ENCODE measurements around the gene ASCC1. TPM values are rescaled to one million over a fixed set of nuclear protein-coding genes. Genes with fewer than 3 reads are reported as not detected.
"Not testable (repeated sequence)": the region's sequence is repeated elsewhere in the genome, so short reads cannot be mapped to it uniquely, and the experiment has no call there.

Gene ASCC1
- total RNA-seq, 1 donor, result 14.2 TPM

DNA sequence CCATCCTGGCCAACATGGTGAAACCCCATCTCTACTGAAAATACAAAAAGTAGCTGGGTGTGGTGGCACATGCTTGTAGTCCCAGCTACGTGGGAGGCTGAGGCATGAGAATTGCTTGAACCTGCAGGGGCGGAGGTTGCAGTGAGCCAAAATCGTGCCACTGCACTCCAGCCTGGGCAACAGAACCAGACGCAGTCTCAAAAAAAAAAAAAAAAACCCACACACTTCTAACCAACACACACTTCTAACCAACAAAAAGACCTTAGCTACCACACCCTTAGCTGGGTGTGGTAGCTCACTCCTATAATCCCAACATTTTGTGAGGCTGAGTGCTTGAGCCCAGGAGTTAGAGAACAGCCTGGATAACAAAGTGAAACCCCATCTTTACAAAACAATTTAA lies 93.9 kb downstream of the ASCC1 start:
- Histone ChIP-seq H3K9me3 (ENCODE audit: low read depth, low read length) (no peaks in the 10 kb centered on the region), H3K27me3 (ENCODE audit: insufficient read depth, low read length) (no peaks in the 10 kb centered on the region), H3K4me1 (ENCODE audit: insufficient read depth, low read length) (peaks cover 6% of the 10 kb centered on the region), H3K4me3 (ENCODE audit: low read length) (no peak overlapping the region)

DNA sequence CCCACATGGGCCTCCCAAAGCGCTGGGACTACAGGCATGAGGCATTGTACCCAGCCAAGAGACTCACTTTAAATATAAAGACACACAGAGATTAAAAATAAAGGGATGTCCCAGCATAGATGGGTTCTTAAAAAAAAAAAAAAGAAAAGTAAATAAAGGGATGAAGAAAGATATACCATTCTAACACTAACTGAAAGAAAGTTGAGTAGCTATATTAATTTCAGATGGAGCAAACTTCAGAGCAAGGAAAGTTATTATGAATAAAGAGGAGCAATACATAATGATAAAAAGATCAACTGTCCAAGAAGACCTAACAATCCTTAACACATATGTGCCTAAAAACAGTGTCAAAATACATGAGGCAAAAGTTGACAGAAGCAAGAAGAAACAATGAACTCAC lies 94.7 kb downstream of the ASCC1 start:
- H3K9me3 ChIP-seq (ENCODE audit: low read depth, low read length), result no peaks in the 10 kb centered on the region
- no peak overlapping the region for H3K4me3 ChIP-seq (ENCODE audit: low read length)
- H3K4me1 ChIP-seq (ENCODE audit: insufficient read depth, low read length), result peaks cover 6% of the 10 kb centered on the region
- no peaks in the 10 kb centered on the region for H3K27me3 ChIP-seq (ENCODE audit: insufficient read depth, low read length)

DNA sequence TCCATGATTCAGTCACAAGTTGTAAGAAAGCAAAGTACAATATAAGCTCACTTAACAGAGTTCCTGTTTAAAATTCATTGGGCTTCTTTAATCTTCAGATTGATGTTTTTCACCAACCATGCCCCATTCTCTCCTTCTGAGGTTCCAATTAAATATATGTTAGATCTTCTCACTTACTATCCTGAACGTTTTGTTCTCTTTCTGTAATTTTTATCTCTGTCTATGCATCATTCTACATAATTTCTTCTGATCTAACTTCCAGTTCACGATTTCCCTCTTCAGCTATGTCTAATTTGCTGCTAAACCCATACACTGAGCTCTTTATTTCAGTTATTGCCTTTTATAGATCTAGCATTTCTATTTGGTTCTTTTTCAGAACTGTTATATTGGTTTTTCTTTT lies 99.7 kb downstream of the ASCC1 start:
- H3K9me3 ChIP-seq (ENCODE audit: low read depth, low read length), result no peaks in the 10 kb centered on the region
- no peaks in the 10 kb centered on the region for H3K27me3 ChIP-seq (ENCODE audit: insufficient read depth, low read length)
- H3K4me3 ChIP-seq (ENCODE audit: low read length), result no peak overlapping the region
- H3K4me1 ChIP-seq (ENCODE audit: insufficient read depth, low read length), result no peaks in the 10 kb centered on the region

DNA sequence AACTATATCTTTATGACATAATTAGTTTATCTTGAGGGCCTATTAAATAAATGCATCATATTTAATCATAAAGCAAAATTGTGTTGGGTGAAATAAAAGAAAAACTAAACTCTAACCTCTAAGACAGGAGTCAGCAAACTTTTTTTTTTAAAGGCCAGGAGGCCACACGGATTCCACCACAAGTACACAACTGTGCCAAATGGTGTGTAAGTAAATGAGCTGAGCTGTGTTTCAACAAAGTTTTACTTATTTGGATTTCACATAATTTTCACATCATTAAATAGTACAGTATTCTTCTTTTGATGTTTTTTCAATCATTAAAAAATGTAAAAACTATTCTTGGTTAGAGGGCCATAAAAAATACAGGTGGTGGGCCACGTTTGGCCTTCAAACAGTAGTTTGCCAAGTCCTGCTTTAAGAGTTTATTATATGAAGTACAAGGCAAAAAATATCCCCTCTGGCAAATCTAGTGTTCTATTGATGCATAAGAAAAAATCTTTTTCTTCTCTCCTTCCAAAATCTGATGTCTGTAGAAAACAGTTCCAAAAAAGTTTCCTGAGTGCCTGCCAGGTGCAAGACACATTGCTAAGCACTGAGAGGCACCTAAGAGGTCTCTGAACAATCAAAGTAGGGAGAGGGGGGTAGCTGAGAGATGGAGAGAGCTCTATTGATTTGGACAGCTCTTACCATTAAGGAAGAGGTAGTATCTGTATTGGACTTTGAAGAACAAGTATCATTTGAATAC lies 101.2 kb downstream of the ASCC1 start:
- Histone ChIP-seq H3K4me1 (ENCODE audit: insufficient read depth, low read length) (peaks cover 4% of the 10 kb centered on the region), H3K9me3 (ENCODE audit: low read depth, low read length) (no peaks in the 10 kb centered on the region), H3K4me3 (ENCODE audit: low read length) (no peak overlapping the region), H3K27me3 (ENCODE audit: insufficient read depth, low read length) (no peaks in the 10 kb centered on the region)

DNA sequence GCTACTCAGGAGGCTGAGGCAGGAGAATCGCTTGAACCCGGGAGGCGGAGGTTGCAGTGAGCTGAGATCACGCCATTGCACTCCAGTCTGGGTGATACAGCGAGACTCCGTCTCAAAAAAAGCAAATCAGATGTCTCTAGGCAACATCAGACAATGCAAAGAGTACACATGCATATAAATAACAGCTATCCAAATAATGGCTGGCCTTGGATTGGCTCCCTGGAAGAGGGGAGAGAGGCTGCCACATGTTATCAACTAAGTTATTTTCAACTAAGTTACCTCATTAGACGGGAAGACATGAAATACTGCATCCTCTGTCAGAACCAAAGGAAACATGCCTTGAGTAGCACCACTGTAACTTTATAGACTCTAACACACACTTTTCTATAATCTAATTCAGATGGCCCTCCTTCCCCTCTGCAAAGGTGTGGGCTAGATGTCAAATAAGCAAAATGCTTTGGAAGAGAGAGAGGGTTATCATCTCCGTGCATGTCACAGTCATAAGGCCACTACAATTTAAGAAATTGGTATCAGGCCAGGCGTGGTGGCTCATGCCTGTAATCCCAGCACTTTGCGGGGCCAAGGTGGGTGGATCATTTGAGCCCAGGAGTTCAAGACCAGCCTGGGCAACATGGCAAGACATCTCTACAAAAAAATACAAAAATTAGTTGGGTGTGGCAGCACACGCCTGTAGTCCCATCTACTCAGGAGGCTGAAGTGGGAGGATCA lies 105.2 kb downstream of the ASCC1 start:
- no peak overlapping the region for H3K4me3 ChIP-seq (ENCODE audit: low read length)
- peaks cover 27% of the 10 kb centered on the region for H3K4me1 ChIP-seq (ENCODE audit: insufficient read depth, low read length)
- H3K9me3 ChIP-seq (ENCODE audit: low read depth, low read length), result no peaks in the 10 kb centered on the region
- no peaks in the 10 kb centered on the region for H3K27me3 ChIP-seq (ENCODE audit: insufficient read depth, low read length)

DNA sequence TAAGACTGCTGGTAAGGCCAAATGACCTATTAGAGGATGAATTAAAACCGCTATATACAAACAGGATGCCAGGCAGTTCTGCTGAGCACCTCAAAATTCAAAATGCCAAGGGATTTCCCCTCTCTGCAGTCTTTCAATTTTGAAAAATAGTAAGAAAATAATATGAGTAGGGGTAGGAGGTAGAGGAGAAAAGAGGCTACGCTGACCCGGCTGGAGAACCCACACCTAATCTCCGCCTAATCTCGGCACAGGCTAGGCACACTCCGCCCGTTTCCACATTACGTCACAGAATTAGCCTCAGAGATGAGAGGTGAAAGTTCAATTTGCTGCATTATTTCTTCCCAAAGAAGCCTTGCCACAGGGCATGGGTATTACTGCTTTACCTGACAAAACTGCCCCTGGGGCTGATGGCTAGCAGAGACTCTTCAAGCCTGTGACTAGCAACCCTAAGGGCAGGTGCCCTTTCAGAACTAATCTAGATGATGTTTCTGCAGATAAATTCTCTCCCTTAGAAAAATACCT lies 106.4 kb downstream of the ASCC1 start:
- Histone ChIP-seq H3K4me1 (ENCODE audit: insufficient read depth, low read length) (peaks cover 34% of the 10 kb centered on the region), H3K4me3 (ENCODE audit: low read length) (no peak overlapping the region), H3K9me3 (ENCODE audit: low read depth, low read length) (no peaks in the 10 kb centered on the region), H3K27me3 (ENCODE audit: insufficient read depth, low read length) (no peaks in the 10 kb centered on the region)

DNA sequence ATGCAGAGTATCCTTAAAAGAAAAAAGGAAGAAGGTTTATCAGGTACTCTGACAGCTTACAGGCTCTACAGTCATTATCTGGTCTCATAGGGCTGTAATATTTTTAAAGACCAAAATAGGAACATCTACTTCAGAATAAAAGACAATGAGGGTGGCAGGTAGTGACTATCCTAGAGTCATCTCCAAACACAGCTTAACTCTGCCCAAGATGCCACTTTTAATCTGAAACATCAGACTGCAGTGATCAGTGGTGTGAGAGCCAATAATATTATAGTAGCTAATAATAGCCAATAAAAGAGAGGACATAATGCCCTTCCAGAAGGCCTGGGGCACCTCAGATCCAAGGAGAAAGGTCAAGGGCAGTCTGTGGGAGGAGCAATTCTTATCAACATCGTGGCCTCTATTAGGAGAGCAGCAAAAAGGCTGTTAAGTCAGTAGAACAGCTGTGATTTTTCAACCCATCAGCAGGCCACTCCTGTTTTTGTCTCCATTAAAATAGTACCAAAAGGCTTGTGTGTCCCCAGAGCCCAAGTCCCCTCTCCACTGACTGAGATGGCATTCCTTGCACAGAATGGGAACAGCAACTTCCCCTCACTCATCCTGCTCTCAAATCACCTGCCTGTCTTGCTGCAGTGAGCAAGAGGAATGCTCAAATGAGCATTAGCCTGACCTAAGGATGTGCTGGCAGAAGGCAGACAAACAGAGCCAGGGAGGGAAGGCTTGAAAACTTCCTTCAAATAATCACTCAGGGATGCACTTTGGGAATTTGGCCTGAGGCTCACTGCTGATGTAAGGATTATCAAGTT lies 107.0 kb downstream of the ASCC1 start:
- Histone ChIP-seq H3K9me3 (ENCODE audit: low read depth, low read length) (no peaks in the 10 kb centered on the region), H3K4me3 (ENCODE audit: low read length) (no peak overlapping the region), H3K4me1 (ENCODE audit: insufficient read depth, low read length) (peaks cover 34% of the 10 kb centered on the region), H3K27me3 (ENCODE audit: insufficient read depth, low read length) (no peaks in the 10 kb centered on the region)

DNA sequence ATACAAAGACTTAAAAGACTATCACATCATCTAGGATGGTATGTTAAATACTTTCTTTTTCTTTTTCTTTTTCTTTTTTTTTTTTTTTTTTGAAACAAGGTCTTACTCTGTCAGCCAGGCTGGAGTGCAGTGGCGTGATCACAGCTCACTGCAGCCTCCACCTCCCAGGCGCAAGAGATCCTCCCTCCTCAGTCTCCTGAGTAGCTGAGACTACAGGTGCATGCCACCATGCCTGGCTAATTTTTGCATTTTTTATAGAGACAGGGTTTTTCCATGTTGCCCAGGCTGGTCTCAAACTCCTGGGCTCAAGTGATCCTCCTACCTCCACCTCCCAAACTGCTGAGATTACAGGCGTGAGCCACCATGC lies 108.1 kb downstream of the ASCC1 start:
- H3K9me3 ChIP-seq (ENCODE audit: low read depth, low read length); H3K27me3 ChIP-seq (ENCODE audit: insufficient read depth, low read length); H3K4me3 ChIP-seq (ENCODE audit: low read length): not testable (repeated sequence)
- H3K4me1 ChIP-seq (ENCODE audit: insufficient read depth, low read length), result peaks cover 34% of the 10 kb centered on the region

DNA sequence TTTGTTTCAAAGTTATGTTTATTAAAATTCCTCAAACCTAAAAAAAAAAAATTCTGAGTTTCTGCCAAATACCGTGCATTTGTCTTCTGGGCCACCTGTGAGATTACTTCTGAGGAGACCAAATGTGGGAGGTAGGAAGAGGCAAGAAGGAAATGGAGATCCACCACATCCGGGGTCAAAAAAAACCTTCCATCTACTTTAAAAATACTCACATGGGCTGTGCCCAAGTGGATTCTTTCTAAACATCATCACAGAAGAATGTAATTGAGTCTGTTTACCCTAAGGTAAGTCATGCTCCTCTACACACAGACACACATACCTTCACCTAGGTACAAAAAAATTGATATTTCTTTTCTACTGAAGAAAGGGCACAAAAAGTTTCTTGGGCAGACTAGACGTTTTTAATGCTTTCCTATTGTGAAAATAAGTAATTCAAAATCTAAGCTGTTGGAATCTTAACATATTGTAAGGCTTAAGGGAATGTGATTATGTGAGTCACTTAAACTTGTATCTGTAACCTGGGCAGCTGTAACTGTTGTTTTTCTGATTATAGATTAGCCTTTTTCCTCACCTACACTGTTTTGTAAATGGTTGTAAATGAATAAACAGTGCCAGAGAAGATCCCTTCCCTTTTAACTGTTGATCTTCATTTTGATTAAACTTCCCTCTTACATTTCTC lies 108.6 kb downstream of the ASCC1 start:
- no peaks in the 10 kb centered on the region for H3K27me3 ChIP-seq (ENCODE audit: insufficient read depth, low read length)
- H3K4me1 ChIP-seq (ENCODE audit: insufficient read depth, low read length), result peaks cover 34% of the 10 kb centered on the region
- no peak overlapping the region for H3K4me3 ChIP-seq (ENCODE audit: low read length)
- H3K9me3 ChIP-seq (ENCODE audit: low read depth, low read length), result no peaks in the 10 kb centered on the region

DNA sequence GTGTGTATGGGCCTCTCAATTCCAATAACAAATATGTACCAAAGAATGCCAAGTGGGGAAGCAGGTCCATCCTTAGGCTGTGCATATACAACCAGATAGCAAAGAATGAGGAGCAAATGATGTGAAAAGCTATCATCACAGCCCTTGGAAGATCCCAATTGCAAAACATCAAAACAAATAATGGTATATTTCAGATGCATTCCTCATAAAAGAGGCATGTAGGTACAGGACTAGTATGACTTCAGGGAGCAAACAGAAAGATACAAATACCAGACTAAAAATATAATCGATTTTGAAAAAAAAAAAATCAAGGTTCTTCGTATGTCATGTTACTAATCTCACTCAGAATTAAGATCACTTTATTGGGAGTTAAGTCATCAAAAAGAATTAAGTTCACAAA lies 109.2 kb downstream of the ASCC1 start:
- Histone ChIP-seq H3K4me1 (ENCODE audit: insufficient read depth, low read length) (peaks cover 34% of the 10 kb centered on the region), H3K27me3 (ENCODE audit: insufficient read depth, low read length) (no peaks in the 10 kb centered on the region), H3K9me3 (ENCODE audit: low read depth, low read length) (no peaks in the 10 kb centered on the region), H3K4me3 (ENCODE audit: low read length) (no peak overlapping the region)

DNA sequence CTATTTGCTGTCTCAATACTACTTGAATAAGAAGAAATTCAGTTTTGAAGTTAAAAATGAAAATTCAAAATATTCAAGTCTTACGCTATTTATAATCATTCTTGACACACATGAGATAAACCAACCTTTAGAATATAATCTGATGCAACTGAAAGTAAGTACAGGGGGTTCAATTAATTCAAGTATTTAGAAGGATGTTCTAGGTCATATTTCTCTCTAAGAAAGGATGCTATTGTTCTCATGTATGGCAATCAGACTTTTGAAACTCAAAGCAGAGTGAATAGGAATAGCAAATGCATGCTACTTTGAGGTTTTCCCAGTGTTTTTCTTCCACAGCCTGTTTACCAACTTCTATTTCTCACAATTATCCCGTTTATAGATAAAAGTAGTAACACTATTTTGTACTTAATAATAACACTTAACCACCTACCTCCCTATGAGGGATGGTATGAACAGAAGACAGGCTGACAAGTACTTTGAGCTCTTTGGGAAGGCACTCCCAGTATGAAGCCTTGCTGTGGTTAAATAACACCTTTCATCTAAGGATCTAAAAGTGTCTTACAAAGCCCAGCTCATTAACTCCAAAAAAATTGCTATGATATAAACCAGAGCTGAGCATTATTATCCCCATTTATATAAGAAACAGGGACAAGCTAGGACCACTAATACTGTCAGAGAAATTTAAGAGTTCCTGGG lies 109.8 kb downstream of the ASCC1 start:
- no peak overlapping the region for H3K4me3 ChIP-seq (ENCODE audit: low read length)
- H3K27me3 ChIP-seq (ENCODE audit: insufficient read depth, low read length), result no peaks in the 10 kb centered on the region
- no peaks in the 10 kb centered on the region for H3K9me3 ChIP-seq (ENCODE audit: low read depth, low read length)
- H3K4me1 ChIP-seq (ENCODE audit: insufficient read depth, low read length), result peaks cover 34% of the 10 kb centered on the region

DNA sequence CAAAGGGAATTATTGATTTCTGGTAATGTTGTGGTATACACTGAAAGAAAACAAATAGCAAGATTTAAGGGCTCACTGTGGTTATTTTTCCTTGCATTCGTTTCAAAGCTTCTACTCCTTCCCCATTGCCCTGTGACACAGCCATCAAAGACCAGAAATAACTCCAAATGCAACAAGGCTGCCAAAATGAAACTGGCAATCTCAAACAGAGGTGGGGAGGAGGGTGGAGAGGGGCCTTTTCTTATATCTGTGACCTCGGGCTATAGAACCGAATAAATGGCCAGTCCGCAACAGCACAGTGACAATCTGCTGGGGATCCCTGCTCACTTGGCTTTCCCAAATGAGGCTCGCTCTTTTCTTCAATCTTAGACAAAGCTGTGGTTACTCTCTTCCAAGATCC lies 110.4 kb downstream of the ASCC1 start:
- no peaks in the 10 kb centered on the region for H3K9me3 ChIP-seq (ENCODE audit: low read depth, low read length)
- H3K4me1 ChIP-seq (ENCODE audit: insufficient read depth, low read length), result peaks cover 34% of the 10 kb centered on the region

DNA sequence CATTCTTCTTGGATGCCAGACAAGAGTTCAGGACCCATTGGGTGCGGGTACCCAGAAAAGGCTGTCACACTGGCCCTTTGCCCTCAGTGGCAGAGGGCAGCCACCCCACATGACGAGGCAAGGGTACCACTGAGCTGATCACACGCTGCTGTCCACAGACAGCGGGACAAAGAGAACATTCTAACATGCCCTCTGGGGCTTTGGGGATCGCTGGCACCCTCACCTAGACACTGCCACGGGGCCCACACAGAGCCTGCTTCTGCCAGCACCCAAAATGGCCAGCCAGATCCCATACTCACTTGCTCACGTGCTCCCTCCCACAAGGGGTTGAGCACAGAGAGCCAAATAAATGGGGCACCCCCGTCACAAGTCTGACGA lies 111.0 kb downstream of the ASCC1 start:
- peaks cover 31% of the 10 kb centered on the region for H3K4me1 ChIP-seq (ENCODE audit: insufficient read depth, low read length)
- no peaks in the 10 kb centered on the region for H3K27me3 ChIP-seq (ENCODE audit: insufficient read depth, low read length)
- no peaks in the 10 kb centered on the region for H3K9me3 ChIP-seq (ENCODE audit: low read depth, low read length)
- no peak overlapping the region for H3K4me3 ChIP-seq (ENCODE audit: low read length)

More for the DNA sequence above, 110.4 kb downstream of the ASCC1 start:
- Histone ChIP-seq H3K4me3 (ENCODE audit: low read length) (no peak overlapping the region), H3K27me3 (ENCODE audit: insufficient read depth, low read length) (no peaks in the 10 kb centered on the region)

DNA sequence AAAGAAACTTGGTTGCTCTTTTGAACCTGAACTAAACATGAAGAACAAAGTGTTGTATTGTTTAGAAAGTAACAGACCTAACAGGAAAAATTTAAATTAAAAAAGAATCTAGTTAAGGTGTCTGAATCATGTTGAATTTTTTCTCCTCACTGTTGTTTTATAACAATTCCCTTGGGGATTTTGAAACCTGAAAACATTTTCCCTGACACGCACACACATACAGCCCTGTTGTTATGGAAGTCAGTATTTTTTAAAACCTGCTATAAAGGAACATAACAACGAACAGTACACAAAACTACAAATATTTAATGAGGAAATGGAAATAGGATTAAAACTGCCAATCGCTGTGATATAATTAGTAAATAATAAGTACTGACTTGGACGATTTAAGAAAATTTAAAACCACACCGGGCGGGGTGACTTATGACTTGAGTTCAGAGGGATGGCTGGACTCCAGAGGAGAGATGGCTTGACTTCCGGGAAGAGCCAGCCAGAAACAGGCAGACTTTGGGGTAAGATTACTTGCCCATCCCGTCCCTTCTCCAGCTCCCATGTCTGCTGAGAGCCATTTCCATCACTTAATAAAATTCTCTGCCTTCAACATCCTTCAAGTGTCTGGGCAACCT lies 111.5 kb downstream of the ASCC1 start:
- Histone ChIP-seq H3K27me3 (ENCODE audit: insufficient read depth, low read length) (no peaks in the 10 kb centered on the region), H3K4me1 (ENCODE audit: insufficient read depth, low read length) (peaks cover 26% of the 10 kb centered on the region), H3K9me3 (ENCODE audit: low read depth, low read length) (no peaks in the 10 kb centered on the region), H3K4me3 (ENCODE audit: low read length) (no peak overlapping the region)
